GM06990 (cell line): ENCODE data around the gene NLRP6.

Source experiments
- DNase-seq: peaks from one replicate; pipeline ENCODE4 v3.0.0-alpha.2; 2011; ENCODE audit not compliant: insufficient read length; ENCODE audit errors: extremely low read depth
- H3K27me3 ChIP-seq: replicated peaks from 2 replicates; pipeline ENCODE4 v1.6.0; 2011; ENCODE audit warnings: low read length; ENCODE audit not compliant: control insufficient read depth, insufficient read depth
- H3K36me3 ChIP-seq: 2 replicates; pipeline ENCODE4 v1.5.1; 2011; ENCODE audit warnings: low read length; ENCODE audit not compliant: control insufficient read depth, insufficient read depth
- H3K4me3 ChIP-seq: replicated peaks from 2 replicates; pipeline ENCODE4 v1.5.1; 2011; ENCODE audit warnings: low read depth, mild to moderate bottlenecking, control low read depth, low read length
- CTCF ChIP-seq: IDR thresholded peaks from 2 replicates; pipeline ENCODE4 v1.5.1; 2011; ENCODE audit warnings: low read length, control low read depth, mild to moderate bottlenecking, inconsistent platforms; ENCODE audit not compliant: insufficient read depth, poor library complexity, severe bottlenecking

The NLRP6 gene

GRCh38 chr11:282171-282570 is 4.0 kb downstream of the NLRP6 start:
- no peak for TF ChIP-seq CTCF
- Histone ChIP-seq H3K27me3 (peaks cover 2% of the 10 kb centered on the region; the same call in 1 of the 2 replicates), H3K36me3 (no peaks in the 10 kb centered on the region), H3K4me3 (no peak overlapping the region)
- no peak for DNase-seq

GRCh38 chr11:282630-283360 is 4.6 kb downstream of the NLRP6 start:
- DNase-seq = no peak
- no peak for TF ChIP-seq CTCF
- peaks cover 2% of the 10 kb centered on the region; the same call in 1 of the 2 replicates for H3K27me3 ChIP-seq
- no peaks in the 10 kb centered on the region for H3K36me3 ChIP-seq
- H3K4me3 ChIP-seq = no peak overlapping the region

GRCh38 chr11:283405-284104 is 5.3 kb downstream of the NLRP6 start:
- peaks cover 2% of the 10 kb centered on the region; the same call in 1 of the 2 replicates for H3K27me3 ChIP-seq

GRCh38 chr11:284105-285020 is 6.2 kb downstream of the NLRP6 start:
- TF ChIP-seq CTCF = no peak
- H3K4me3 ChIP-seq = no peak overlapping the region
- H3K36me3 ChIP-seq = no peaks in the 10 kb centered on the region
- no peak for DNase-seq
- peaks cover 2% of the 10 kb centered on the region; the same call in 1 of the 2 replicates for H3K27me3 ChIP-seq

More at GRCh38 chr11:283405-284104, 5.3 kb downstream of the NLRP6 start:
- TF ChIP-seq CTCF = no peak
- Histone ChIP-seq H3K36me3 (no peaks in the 10 kb centered on the region), H3K4me3 (no peak overlapping the region)
- DNase-seq = no peak

GRCh38 chr11:285021-285893 is 7.0 kb downstream of the NLRP6 start:
- DNase-seq = no peak
- Histone ChIP-seq H3K4me3 (no peak overlapping the region), H3K36me3 (no peaks in the 10 kb centered on the region), H3K27me3 (peaks cover 2% of the 10 kb centered on the region; the same call in 1 of the 2 replicates)
- no peak for TF ChIP-seq CTCF
